ENCODE measurements around the gene INTS14. TPM values are rescaled to one million over a fixed set of nuclear protein-coding genes. Genes with fewer than 3 reads are reported as not detected.

Gene INTS14
- total RNA-seq, 4 donors from 2014 or later, result 26.6 to 50.8 (median 32.9) TPM

GRCh38 chr15:65583701-65584100 is 27.2 kb downstream of the INTS14 start:
- TF ChIP-seq, protein P1, sequence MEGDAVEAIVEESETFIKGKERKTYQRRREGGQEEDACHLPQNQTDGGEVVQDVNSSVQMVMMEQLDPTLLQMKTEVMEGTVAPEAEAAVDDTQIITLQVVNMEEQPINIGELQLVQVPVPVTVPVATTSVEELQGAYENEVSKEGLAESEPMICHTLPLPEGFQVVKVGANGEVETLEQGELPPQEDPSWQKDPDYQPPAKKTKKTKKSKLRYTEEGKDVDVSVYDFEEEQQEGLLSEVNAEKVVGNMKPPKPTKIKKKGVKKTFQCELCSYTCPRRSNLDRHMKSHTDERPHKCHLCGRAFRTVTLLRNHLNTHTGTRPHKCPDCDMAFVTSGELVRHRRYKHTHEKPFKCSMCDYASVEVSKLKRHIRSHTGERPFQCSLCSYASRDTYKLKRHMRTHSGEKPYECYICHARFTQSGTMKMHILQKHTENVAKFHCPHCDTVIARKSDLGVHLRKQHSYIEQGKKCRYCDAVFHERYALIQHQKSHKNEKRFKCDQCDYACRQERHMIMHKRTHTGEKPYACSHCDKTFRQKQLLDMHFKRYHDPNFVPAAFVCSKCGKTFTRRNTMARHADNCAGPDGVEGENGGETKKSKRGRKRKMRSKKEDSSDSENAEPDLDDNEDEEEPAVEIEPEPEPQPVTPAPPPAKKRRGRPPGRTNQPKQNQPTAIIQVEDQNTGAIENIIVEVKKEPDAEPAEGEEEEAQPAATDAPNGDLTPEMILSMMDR (IDR thresholded peaks at IDR 0.05), result no peak
- no peak for DNase-seq (ENCODE audit: low spot score)
- no peak for ATAC-seq (ENCODE audit: low FRiP score)

- TF ChIP-seq, protein P1 (IDR thresholded peaks at IDR 0.05), result no peak
- DNase-seq (ENCODE audit: low spot score), result no peak
- ATAC-seq (ENCODE audit: low FRiP score), result no peak
These were observed 30.6 kb downstream of the INTS14 start for GRCh38 chr15:65580287-65580686.

DNA sequence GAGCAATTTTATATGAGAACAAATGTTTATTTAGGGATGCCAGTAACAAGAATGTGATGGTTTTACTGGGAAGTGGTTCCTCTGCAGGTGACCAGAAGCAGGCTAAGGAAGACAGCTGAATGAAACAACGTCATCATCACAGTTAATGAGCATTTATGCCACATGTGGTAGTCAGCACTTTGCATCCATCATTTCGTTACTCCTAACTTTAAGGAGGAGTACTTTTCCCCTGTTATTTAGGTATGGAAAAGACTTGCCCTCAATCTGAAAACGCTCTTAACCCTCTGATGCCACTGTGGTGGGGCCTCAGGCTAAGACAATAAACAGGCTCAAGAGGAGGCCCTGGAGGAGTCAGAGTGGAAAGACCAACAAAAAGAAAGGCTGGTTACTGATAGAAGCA is 31.2 kb downstream of the INTS14 start:
- DNase-seq (ENCODE audit: low spot score) (no peak), ATAC-seq (ENCODE audit: low FRiP score) (no peak)

GRCh38 chr15:65578904-65579728 is 31.8 kb downstream of the INTS14 start:
- ATAC-seq (ENCODE audit: low FRiP score) (no peak), DNase-seq (ENCODE audit: low spot score) (no peak)
- TF ChIP-seq, protein P1 (IDR thresholded peaks at IDR 0.05), result no peak

More for the DNA sequence above, 31.2 kb downstream of the INTS14 start:
- TF ChIP-seq, protein P1 (IDR thresholded peaks at IDR 0.05), result no peak

GRCh38 chr15:65577129-65577996 is 33.6 kb downstream of the INTS14 start:
- ATAC-seq (ENCODE audit: low FRiP score), result no peak
- no peak for DNase-seq (ENCODE audit: low spot score)
- TF ChIP-seq, protein P1 (IDR thresholded peaks at IDR 0.05), result no peak

DNA sequence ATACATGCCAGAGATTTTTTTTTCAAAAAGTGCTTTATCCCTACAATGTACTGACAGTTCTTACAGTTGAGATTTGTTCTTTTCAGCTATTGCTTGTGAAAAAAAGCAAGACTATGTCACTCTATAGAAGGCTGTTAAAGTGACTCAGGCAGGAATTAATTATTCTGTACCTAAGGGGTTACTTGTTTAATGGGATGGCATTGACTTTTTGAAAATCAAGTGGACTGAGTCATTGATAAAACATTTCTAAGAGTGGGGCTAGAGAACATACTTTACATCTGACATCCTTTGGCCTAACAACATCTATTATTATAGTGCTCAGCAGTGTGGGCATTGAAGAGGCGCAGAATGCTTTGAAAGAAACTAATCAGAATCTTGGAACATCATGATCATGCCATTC is 34.3 kb downstream of the INTS14 start:
- DNase-seq (ENCODE audit: low spot score), result no peak
- TF ChIP-seq, protein P1 (IDR thresholded peaks at IDR 0.05), result no peak
- peak; percentile 23 for ATAC-seq (ENCODE audit: low FRiP score)
